Panc1 (cell line): ENCODE measurements around the gene PTRHD1.
A peak's percentile ranks its signal among the peaks of the same experiment; 100 is the strongest.

Experiments used
- POLR2AphosphoS5 ChIP-seq: IDR thresholded peaks from 2 replicates; pipeline ENCODE4 v1.6.1; 2012; ENCODE audit warnings: mild to moderate bottlenecking, low read depth, low read length, moderate library complexity
- TF ChIP-seq, protein P1 (sequence below): fragments of 450-650 bp; IDR thresholded peaks from 2 replicates; pipeline ENCODE4 v1.5.1; 2017; ENCODE audit warnings: mild to moderate bottlenecking

DNA sequence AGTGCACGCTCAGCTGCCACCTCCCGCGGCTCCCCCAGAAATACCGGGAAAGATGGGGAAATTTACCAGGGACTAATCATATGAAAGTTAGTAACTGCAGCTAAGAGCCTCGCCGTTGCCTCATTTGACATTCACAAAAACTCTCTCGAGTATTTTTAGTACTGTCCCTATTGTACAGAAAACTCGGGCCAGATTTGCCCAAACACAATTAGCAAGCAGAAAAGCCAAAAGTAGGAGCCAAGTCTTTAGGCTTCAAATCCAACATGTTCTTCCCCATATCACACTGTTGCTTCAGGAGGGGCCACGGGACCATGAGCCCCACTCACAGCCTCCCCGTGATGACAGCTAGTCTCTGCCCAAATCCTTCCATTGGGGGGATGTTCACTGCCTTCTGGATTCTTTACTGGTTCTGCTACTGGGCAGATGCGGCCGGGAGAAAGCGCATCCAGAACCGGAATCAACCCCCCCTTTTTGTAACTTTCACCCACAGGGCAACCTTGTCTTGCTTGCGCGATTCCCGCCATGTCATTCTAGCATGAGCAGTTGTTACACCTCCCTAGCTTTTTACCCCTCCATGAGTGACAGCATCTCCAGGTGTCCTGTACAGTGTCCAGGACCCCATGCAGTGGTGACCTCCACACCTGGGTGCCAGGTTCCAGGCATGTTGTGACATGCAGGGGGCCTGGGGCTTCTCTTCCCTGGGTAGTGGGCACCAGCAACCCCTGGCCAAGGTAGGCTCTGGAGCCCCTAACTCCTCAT lies 35.2 kb upstream of the PTRHD1 start:
- TF ChIP-seq, protein P1, sequence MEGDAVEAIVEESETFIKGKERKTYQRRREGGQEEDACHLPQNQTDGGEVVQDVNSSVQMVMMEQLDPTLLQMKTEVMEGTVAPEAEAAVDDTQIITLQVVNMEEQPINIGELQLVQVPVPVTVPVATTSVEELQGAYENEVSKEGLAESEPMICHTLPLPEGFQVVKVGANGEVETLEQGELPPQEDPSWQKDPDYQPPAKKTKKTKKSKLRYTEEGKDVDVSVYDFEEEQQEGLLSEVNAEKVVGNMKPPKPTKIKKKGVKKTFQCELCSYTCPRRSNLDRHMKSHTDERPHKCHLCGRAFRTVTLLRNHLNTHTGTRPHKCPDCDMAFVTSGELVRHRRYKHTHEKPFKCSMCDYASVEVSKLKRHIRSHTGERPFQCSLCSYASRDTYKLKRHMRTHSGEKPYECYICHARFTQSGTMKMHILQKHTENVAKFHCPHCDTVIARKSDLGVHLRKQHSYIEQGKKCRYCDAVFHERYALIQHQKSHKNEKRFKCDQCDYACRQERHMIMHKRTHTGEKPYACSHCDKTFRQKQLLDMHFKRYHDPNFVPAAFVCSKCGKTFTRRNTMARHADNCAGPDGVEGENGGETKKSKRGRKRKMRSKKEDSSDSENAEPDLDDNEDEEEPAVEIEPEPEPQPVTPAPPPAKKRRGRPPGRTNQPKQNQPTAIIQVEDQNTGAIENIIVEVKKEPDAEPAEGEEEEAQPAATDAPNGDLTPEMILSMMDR = no peak
- TF ChIP-seq POLR2AphosphoS5 = 0 out of 2 replicates have a peak, but pooled peaks have one; percentile 11
